Activated T-cell treated with anti-CD3 and anti-CD28 coated beads, Interleukin-2, amount 50 U/mL, for 4 hours (primary cell): ENCODE results near the gene DMRT2. TPM values are rescaled to one million over a fixed set of nuclear protein-coding genes. Genes with fewer than 3 reads are reported as not detected.
A peak's percentile ranks its signal among the peaks of the same experiment; 100 is the strongest.

ENCODE experiments used
- ATAC-seq, 2 donors: fragments of 200-7000 bp; cut with Tn5 transposase; one replicate each; pipeline ENCODE4 v1.10.0; 2021
- DNase-seq: peaks from one replicate; pipeline ENCODE4 v3.0.0-alpha.2; 2020
- H3K27me3 Mint-ChIP-seq: one replicate; pipeline ENCODE4 v1.8.0; 2021; ENCODE audit warnings: low read depth, mixed read lengths
- H3K36me3 Mint-ChIP-seq: one replicate; pipeline ENCODE4 v1.8.0; 2022; ENCODE audit warnings: mixed read lengths; ENCODE audit not compliant: insufficient read depth
- H3K4me1 Mint-ChIP-seq: one replicate; pipeline ENCODE4 v1.8.0; 2021; ENCODE audit warnings: low read depth, mixed read lengths
- H3K4me3 Mint-ChIP-seq: one replicate; pipeline ENCODE4 v1.8.0; 2021; ENCODE audit warnings: mild to moderate bottlenecking, moderate library complexity, mixed read lengths
- H3K9me3 Mint-ChIP-seq: one replicate; pipeline ENCODE4 v1.8.0; 2021; ENCODE audit warnings: mixed read lengths
- total RNA-seq, 3 donors: library from RNA; stranded (reverse); gene quantifications; one replicate each; pipeline ENCODE4 v1.2.1, GENCODE V29; 2021

Gene DMRT2
- not detected for total RNA-seq

DNA sequence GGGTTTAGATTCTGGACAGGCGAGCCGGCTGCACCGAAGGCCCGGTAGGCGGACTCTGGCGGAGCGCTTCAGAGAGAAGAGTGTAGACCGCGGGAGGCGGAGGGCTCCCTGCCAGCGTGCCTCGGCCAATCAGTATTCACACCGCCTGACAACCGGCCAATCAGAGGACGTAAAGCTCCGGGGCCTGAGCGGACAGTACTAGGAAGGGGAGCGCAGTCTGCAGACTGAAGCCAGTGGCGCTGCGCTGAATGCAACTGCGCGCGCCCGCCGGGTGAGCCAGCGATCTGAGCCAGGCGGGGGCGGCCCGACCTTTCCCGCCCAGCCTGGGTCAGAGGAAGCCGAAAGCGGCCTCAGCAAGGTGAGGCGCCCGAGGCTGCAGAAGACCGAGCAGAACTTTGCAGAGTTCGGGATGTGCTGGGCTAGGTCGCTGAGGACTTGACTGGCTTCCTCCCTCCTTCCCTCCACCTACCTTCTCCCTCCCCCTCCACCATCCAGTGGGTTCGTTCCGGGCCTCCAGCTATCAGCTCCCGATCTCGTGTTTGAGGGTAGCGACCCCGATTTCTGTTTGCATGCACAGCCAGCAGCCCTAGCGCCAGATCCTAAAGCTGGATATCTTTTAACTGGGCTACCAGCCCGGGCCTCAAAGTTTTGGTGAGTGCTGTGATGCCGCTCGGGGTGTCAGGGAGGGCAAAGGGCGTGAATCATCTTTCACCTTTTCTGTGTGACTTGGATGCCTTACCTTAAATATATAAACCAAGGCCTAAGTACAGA, at the start of gene DMRT2:
Gene DMRT2 (plus strand): TSS at position 233 of the 771 bp plus-strand sequence. CDS start 1,257 bp downstream, outside the sequence.
- ATAC-seq, result peak; percentile 28 to 39
- peaks cover 3% of the 10 kb centered on the region for H3K36me3 Mint-ChIP-seq
- no peaks in the 10 kb centered on the region for H3K9me3 Mint-ChIP-seq
- H3K27me3 Mint-ChIP-seq, result peaks cover 87% of the 10 kb centered on the region
- DNase-seq, result no peak
- peak within 1 kb of the TSS; percentile 53 for H3K4me3 Mint-ChIP-seq
- H3K4me1 Mint-ChIP-seq, result peaks cover 53% of the 10 kb centered on the region

GRCh38 chr9:1001838-1002237, 48.3 kb upstream of the DMRT2 start:
- Mint-ChIP-seq H3K27me3 (peaks cover 9% of the 10 kb centered on the region), H3K4me3 (no peak overlapping the region), H3K4me1 (no peaks in the 10 kb centered on the region), H3K36me3 (no peaks in the 10 kb centered on the region), H3K9me3 (no peaks in the 10 kb centered on the region)
- DNase-seq (no peak), ATAC-seq (no peak)

DNA sequence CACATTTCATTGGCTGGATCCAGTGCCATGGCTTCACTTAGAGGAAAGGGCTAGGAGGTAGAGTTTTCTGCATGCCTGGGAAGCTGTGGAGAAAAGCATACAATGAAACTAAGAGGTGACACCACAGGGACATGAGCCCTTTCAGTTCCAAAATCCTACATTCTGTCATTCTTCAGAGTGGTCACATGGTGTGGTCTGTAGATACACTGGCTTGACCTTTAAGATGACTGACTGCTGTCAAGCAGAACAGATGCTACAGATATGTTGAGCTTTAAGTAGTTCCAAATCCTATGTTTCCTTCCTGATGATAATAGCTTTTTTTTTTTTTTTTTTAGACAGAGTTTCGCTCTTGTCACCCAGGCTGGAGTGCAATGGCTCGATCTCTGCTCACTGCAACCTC, 47.5 kb upstream of the DMRT2 start:
- no peaks in the 10 kb centered on the region for H3K4me1 Mint-ChIP-seq
- H3K36me3 Mint-ChIP-seq, result no peaks in the 10 kb centered on the region
- peaks cover 9% of the 10 kb centered on the region for H3K27me3 Mint-ChIP-seq
- no peak overlapping the region for H3K4me3 Mint-ChIP-seq
- no peak for ATAC-seq
- H3K9me3 Mint-ChIP-seq, result no peaks in the 10 kb centered on the region
- no peak for DNase-seq

DNA sequence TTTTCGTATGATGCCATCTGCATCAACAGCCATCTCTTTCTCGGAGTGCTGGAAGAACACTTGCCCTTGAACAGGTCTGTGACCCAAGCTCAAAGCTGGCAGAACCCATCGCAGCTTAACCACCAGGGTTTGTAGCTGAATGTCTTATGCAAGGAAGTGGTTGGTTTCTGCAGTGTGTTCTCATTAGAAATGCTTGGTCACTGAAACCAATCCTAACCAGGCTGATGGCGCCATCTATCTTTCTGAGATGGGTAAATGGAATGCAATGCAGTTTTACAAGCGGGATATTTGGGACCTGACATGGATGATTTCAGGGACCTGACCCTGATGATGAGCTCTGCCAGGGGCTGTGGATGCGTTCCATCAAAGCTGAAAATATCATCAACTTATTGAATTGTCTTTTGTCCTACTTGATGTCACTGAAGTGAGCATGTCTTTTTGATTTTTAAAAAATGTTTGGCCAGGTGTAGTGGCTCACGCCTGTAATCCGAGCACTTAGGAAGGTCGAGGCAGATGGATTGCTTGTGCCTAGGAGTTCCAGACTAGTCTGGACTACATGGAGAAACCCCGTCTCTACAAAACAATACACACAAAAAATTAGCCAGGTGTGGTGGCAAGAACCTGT, 45.0 kb upstream of the DMRT2 start:
- no peaks in the 10 kb centered on the region for H3K36me3 Mint-ChIP-seq
- no peak overlapping the region for H3K4me3 Mint-ChIP-seq
- DNase-seq, result no peak
- H3K27me3 Mint-ChIP-seq, result peaks cover 19% of the 10 kb centered on the region
- no peaks in the 10 kb centered on the region for H3K9me3 Mint-ChIP-seq
- no peak for ATAC-seq
- peaks cover 2% of the 10 kb centered on the region for H3K4me1 Mint-ChIP-seq

GRCh38 chr9:1007312-1007711, 42.8 kb upstream of the DMRT2 start:
- Mint-ChIP-seq H3K4me1 (peaks cover 2% of the 10 kb centered on the region), H3K9me3 (no peaks in the 10 kb centered on the region), H3K36me3 (no peaks in the 10 kb centered on the region), H3K27me3 (peaks cover 20% of the 10 kb centered on the region), H3K4me3 (no peak overlapping the region)
- no peak for ATAC-seq
- no peak for DNase-seq

DNA sequence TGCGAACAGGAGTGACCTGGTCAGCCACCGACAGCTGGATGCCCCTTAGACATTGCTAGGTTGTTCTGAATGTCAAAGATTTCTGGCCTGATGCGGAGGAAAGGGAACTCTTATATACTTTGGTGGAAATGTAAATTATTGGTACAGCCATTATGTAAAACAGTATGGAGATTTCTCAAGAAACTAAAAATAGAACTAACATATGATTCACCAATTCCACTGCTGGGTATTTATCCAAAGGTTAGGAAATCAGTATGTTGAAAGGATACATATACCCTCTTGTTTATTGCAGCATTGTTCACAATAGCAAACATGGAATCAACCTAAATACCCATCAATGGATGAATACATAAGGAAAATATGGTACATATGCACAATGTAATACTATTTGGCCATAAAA, 41.9 kb upstream of the DMRT2 start:
- H3K36me3 Mint-ChIP-seq, result no peaks in the 10 kb centered on the region
- DNase-seq (no peak), ATAC-seq (no peak)
- no peak overlapping the region for H3K4me3 Mint-ChIP-seq
- no peaks in the 10 kb centered on the region for H3K9me3 Mint-ChIP-seq
- peaks cover 2% of the 10 kb centered on the region for H3K4me1 Mint-ChIP-seq
- H3K27me3 Mint-ChIP-seq, result peaks cover 21% of the 10 kb centered on the region

DNA sequence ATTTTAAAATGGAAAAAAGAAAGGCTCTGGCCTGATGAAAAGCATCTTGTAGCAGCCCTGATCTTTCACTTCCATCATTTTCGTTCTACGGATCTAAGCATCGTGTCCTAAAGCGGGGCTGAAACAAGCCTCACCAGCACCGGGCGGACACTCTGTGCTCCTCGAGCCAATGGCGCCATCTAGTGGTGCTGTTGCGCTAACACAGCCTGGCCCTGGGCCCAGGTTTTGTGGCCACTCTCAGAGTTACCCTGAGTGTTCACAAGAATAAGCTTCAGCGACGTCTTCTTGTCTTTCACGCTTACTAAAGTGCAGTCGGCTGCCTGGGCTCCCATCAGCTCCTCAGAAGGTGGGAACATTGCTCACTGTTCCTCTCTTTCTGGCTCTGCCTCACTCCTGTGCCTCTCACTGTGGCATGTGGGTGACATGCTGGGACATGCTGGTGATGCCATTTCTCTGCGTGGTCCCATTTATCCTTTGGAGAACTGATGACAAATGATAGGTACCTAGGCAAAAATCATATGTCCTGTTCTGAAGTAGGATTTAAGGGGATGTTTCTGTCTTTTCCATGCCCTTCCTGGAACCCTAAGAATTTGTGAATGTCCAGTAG, 41.0 kb upstream of the DMRT2 start:
- Mint-ChIP-seq H3K4me3 (no peak overlapping the region), H3K36me3 (no peaks in the 10 kb centered on the region), H3K9me3 (no peaks in the 10 kb centered on the region), H3K27me3 (peaks cover 18% of the 10 kb centered on the region), H3K4me1 (peaks cover 2% of the 10 kb centered on the region)
- peak; percentile 84 to 95 for ATAC-seq
- peak; percentile 45 for DNase-seq

DNA sequence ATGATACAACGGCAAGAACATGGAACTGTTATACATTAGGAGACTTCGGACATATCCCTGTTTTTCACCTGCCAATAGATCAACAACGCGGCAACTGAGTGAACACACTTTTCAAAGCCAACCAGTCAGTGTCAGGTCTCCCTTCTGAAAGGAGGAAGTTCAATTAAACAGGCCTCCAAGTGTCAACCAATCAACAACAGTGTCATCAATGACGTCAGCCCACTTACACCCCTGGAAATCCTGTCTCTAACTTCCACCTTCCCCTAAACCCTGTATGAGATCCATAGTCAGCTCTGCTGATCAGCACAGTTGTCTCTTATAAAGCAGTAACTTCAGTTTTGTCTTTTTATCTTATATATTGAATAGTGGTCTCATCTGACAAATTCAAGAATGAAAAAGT, 37.1 kb upstream of the DMRT2 start:
- H3K36me3 Mint-ChIP-seq, result no peaks in the 10 kb centered on the region
- ATAC-seq, result no peak
- no peaks in the 10 kb centered on the region for H3K9me3 Mint-ChIP-seq
- DNase-seq, result no peak
- peaks cover 14% of the 10 kb centered on the region for H3K27me3 Mint-ChIP-seq
- H3K4me1 Mint-ChIP-seq, result peaks cover 2% of the 10 kb centered on the region
- no peak overlapping the region for H3K4me3 Mint-ChIP-seq

DNA sequence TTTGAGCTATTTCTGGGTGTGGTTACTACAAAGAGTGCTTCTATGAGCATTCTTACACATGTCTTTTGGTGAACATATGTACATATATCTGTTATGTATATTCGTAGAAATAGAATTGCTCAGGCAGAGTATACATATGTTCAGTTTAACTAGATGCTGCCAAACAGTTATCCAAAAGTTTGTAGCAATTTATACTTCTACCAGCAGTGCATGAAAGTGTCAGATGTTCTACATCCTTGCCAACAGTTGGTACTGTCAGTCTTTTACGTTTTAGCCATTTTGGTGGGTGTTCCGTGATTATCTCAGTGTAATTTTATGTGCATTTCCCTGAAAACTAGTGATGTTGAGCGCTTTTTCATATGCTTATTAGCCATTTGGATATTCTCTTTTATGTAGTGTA, 35.9 kb upstream of the DMRT2 start:
- peaks cover 2% of the 10 kb centered on the region for H3K4me1 Mint-ChIP-seq
- DNase-seq (no peak), ATAC-seq (no peak)
- H3K4me3 Mint-ChIP-seq, result no peak overlapping the region
- H3K27me3 Mint-ChIP-seq, result peaks cover 15% of the 10 kb centered on the region
- H3K36me3 Mint-ChIP-seq, result no peaks in the 10 kb centered on the region
- H3K9me3 Mint-ChIP-seq, result no peaks in the 10 kb centered on the region

GRCh38 chr9:1014640-1015039, 35.5 kb upstream of the DMRT2 start:
- Mint-ChIP-seq H3K4me3 (no peak overlapping the region), H3K36me3 (no peaks in the 10 kb centered on the region), H3K27me3 (peaks cover 14% of the 10 kb centered on the region), H3K9me3 (no peaks in the 10 kb centered on the region), H3K4me1 (no peaks in the 10 kb centered on the region)
- no peak for DNase-seq
- no peak for ATAC-seq

DNA sequence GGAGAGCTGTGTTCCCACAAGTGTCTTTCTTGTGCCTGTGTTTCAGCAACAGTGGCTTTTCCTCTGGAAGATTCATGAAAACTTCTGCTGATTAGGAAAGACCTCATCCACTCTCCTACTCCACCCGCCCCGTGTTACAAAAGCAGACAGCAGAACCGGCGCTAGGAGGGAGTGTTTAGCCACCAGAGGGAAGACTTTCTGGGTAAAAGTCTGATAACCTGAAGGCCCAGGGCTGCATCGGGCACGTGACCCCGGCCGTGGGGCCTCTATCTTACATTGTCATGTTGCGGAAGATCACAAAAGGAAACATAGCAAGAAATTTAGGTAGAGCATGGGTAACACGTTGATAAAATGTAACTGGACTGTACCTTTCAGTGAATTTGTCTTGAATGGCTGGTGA, 32.0 kb upstream of the DMRT2 start:
- H3K4me1 Mint-ChIP-seq, result no peaks in the 10 kb centered on the region
- ATAC-seq (peak; percentile 25 to 55), DNase-seq (no peak)
- H3K36me3 Mint-ChIP-seq, result no peaks in the 10 kb centered on the region
- H3K9me3 Mint-ChIP-seq, result no peaks in the 10 kb centered on the region
- no peak overlapping the region for H3K4me3 Mint-ChIP-seq
- peaks cover 29% of the 10 kb centered on the region for H3K27me3 Mint-ChIP-seq

GRCh38 chr9:1024112-1024511, 26.0 kb upstream of the DMRT2 start:
- Mint-ChIP-seq H3K36me3 (no peaks in the 10 kb centered on the region), H3K4me3 (no peak overlapping the region), H3K27me3 (peaks cover 45% of the 10 kb centered on the region), H3K9me3 (no peaks in the 10 kb centered on the region), H3K4me1 (no peaks in the 10 kb centered on the region)
- DNase-seq, result no peak
- no peak for ATAC-seq

GRCh38 chr9:1025131-1025530, 25.0 kb upstream of the DMRT2 start:
- DNase-seq (no peak), ATAC-seq (no peak)
- H3K4me1 Mint-ChIP-seq, result no peaks in the 10 kb centered on the region
- H3K36me3 Mint-ChIP-seq, result no peaks in the 10 kb centered on the region
- H3K4me3 Mint-ChIP-seq, result no peak overlapping the region
- H3K27me3 Mint-ChIP-seq, result peaks cover 41% of the 10 kb centered on the region
- no peaks in the 10 kb centered on the region for H3K9me3 Mint-ChIP-seq

- Mint-ChIP-seq H3K4me1 (no peaks in the 10 kb centered on the region), H3K4me3 (no peak overlapping the region), H3K9me3 (no peaks in the 10 kb centered on the region), H3K27me3 (peaks cover 38% of the 10 kb centered on the region), H3K36me3 (no peaks in the 10 kb centered on the region)
- ATAC-seq, result no peak
- no peak for DNase-seq
These were observed 23.9 kb upstream of the DMRT2 start for GRCh38 chr9:1026219-1026618.
